Esophagus squamous epithelium (tissue), 5 donors: ENCODE measurements around the gene TDRD12. TPM values are rescaled to one million over a fixed set of nuclear protein-coding genes. Genes with fewer than 3 reads are reported as not detected.
"Not testable (repeated sequence)": the region's sequence is repeated elsewhere in the genome, so short reads cannot be mapped to it uniquely, and the experiment has no call there.

Experiments
- DNase-seq: peaks from one replicate; lab custom pipeline; 2025; lab: John Stamatoyannopoulos, UW
- H3K27ac ChIP-seq, 4 donors: fragments of 200-600 bp; sonication (generic); one replicate each; pipeline ENCODE4 v1.5.1; 2016 to 2019; ENCODE audit warnings: mild to moderate bottlenecking in 1 of 4
- H3K27me3 ChIP-seq, 4 donors: fragments of 200-600 bp; sonication (generic); 1 replicate in 3 of 4; 2 replicates in 1 of 4; pipeline versions ENCODE4 v1.5.1 to v1.6.0; 2017 to 2021; ENCODE audit warnings: antibody characterized with exemption in 1 of 4
- H3K36me3 ChIP-seq, 3 donors: fragments of 200-600 bp; sonication (generic); one replicate each; pipeline ENCODE4 v1.5.1; 2016 to 2019
- H3K4me1 ChIP-seq, 3 donors: fragments of 200-600 bp; sonication (generic); one replicate each; pipeline ENCODE4 v1.5.1; 2017 to 2019
- H3K4me3 ChIP-seq, 4 donors: fragments of 200-600 bp; sonication (generic); 1 replicate in 3 of 4; 2 replicates in 1 of 4; pipeline ENCODE4 v1.5.1; 2016 to 2019; ENCODE audit warnings: mild to moderate bottlenecking in 2 of 4, moderate library complexity in 1 of 4
- H3K9me3 ChIP-seq, 3 donors: fragments of 200-600 bp; sonication (generic); one replicate each; pipeline ENCODE4 v1.5.1; 2016 to 2019
- CTCF ChIP-seq, 6 experiments: fragments of 450-650 bp in 4 of 6; fragments of 200-600 bp in 2 of 6; sonication (generic) in 2 of 6; IDR thresholded peaks; one replicate each; pipeline ENCODE4 v1.5.1; 2016 to 2019; ENCODE audit warnings: antibody characterized with exemption in 6 of 6, mild to moderate bottlenecking in 4 of 6, moderate library complexity in 4 of 6
- POLR2A ChIP-seq, 4 donors: fragments of 450-650 bp; IDR thresholded peaks; one replicate each; pipeline ENCODE4 v1.6.1; 2017; ENCODE audit warnings: antibody characterized with exemption in 4 of 4, mild to moderate bottlenecking in 4 of 4, moderate library complexity in 3 of 4
- WGBS, 2 donors: methylation state at CpG; one replicate each; pipeline ENCODE4 v1.1.5; 2018; 5-methylcytosine and 5-hydroxymethylcytosine counted together
- intact Hi-C: fragments of 100-400 bp; cut with DNase I; formaldehyde crosslinking; loops from one replicate; pipeline ENCODE4 v1.15.0; 2022
- total RNA-seq, 4 donors: library from RNA; depleted of rRNA; stranded (reverse); fragments of >200 nt; gene quantifications; one replicate each; pipeline ENCODE4 v1.1.0, GENCODE V29; 2016
- donor health status: DM: yes; HTN: yes; CAD: no.

TDRD12 gene
- total RNA-seq, 4 donors from 2014 or later = 0.18 to 1.7 (median 0.42) TPM; not detected in 1

DNA sequence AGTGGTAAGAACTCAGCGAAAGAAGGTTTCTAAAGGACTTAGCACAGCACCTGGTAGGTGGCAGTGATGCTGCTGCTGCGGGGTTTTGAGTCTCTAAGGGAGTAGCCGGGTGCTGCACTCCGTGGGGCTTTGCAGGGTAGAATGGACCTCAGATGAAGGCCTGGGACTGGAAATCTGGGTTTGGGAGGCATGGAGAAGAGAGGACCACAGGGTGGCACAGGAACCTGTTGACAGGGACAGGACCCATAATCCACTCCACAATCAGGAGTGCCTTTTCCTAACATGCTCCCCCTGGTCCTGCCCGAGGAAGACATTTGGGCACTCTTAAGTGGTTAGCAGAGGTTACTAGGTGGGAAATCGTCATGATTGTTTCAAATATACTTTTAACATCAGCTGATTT, 29.8 kb downstream of the TDRD12 start:
- no peaks in the 10 kb centered on the region for H3K4me1 ChIP-seq
- DNase-seq = no peak
- intact Hi-C loops = no loop called here
- TF ChIP-seq CTCF (IDR thresholded peaks at IDR 0.05) (no peak), POLR2A (IDR thresholded peaks at IDR 0.05) (no peak)
- no peak overlapping the region for H3K27ac ChIP-seq
- H3K27me3 ChIP-seq = peaks cover 0 to 29% (median 0%) of the 10 kb centered on the region in 4 donors
- 54 to 81% methylated on average over 2 to 6 of the region's 6 CpGs for WGBS, 2 donors
- no peaks in the 10 kb centered on the region for H3K36me3 ChIP-seq
- no peaks in the 10 kb centered on the region for H3K9me3 ChIP-seq
- H3K4me3 ChIP-seq = no peak overlapping the region

DNA sequence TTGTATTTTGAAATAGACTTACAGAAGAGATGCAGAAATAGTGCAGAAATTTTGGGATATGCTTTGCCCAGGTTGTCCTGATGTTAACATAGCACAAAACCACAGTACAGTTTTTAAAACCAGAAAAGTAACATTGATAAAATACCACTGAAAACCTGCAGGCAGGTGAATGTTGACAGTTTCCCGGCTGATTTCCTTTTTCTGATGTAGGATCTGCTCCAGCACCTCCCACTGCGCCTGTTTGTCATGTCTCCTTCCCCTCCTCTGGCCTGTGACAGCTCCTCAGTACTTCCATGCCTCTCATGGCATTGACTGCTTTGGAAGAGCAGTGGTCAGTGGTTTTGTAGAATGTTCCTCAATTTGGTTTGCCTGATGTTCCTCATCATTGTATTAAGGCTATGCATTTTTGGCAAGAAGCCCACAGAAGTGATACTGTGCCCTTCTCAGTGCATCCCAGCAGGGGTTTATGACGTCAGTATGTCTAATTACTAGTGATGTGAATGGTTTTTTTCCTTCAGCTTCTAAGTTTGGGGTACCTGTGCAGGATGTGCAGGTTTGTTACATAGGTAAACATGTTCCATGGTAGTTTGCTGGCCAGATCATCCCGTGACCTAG, 31.0 kb downstream of the TDRD12 start:
- H3K4me3 ChIP-seq = no peak overlapping the region
- H3K36me3 ChIP-seq = no peaks in the 10 kb centered on the region
- no peak overlapping the region for H3K27ac ChIP-seq
- intact Hi-C loops = no loop called here
- TF ChIP-seq CTCF (IDR thresholded peaks at IDR 0.05) (no peak), POLR2A (IDR thresholded peaks at IDR 0.05) (no peak)
- peaks cover 0 to 29% (median 0%) of the 10 kb centered on the region in 4 donors for H3K27me3 ChIP-seq
- WGBS, 2 donors = 52 to 54% methylated on average over 4 of the region's 4 CpGs
- no peak for DNase-seq
- H3K9me3 ChIP-seq = no peaks in the 10 kb centered on the region
- no peaks in the 10 kb centered on the region for H3K4me1 ChIP-seq

GRCh38 chr19:32751066-32751465, 31.5 kb downstream of the TDRD12 start:
- intact Hi-C loops = no loop called here
- Histone ChIP-seq H3K9me3 (no peaks in the 10 kb centered on the region), H3K36me3 (no peaks in the 10 kb centered on the region), H3K27me3 (peaks cover 0 to 29% (median 0%) of the 10 kb centered on the region in 4 donors), H3K27ac (no peak overlapping the region), H3K4me1 (no peaks in the 10 kb centered on the region), H3K4me3 (no peak overlapping the region)
- WGBS, 2 donors = 49 to 85% methylated on average over 2 of the region's 2 CpGs
- TF ChIP-seq CTCF (IDR thresholded peaks at IDR 0.05) (no peak), POLR2A (IDR thresholded peaks at IDR 0.05) (no peak)
- no peak for DNase-seq

GRCh38 chr19:32757189-32757588, 37.6 kb downstream of the TDRD12 start:
- no peak for TF ChIP-seq POLR2A (IDR thresholded peaks at IDR 0.05)
- TF ChIP-seq CTCF (IDR thresholded peaks at IDR 0.05) = no peak
- Histone ChIP-seq H3K27me3 (peaks cover 0 to 4% (median 0%) of the 10 kb centered on the region in 4 donors), H3K36me3 (no peaks in the 10 kb centered on the region), H3K27ac (no peak overlapping the region), H3K4me3 (no peak overlapping the region), H3K4me1 (no peaks in the 10 kb centered on the region), H3K9me3 (no peaks in the 10 kb centered on the region)
- intact Hi-C loops = no loop called here
- WGBS, 2 donors = 76 to 77% methylated on average over 3 of the region's 3 CpGs
- no peak for DNase-seq

GRCh38 chr19:32765365-32765764, 45.8 kb downstream of the TDRD12 start:
- H3K27me3 ChIP-seq, H3K27ac ChIP-seq, DNase-seq, H3K4me1 ChIP-seq, intact Hi-C loops, H3K9me3 ChIP-seq, H3K4me3 ChIP-seq, H3K36me3 ChIP-seq: not testable (repeated sequence)
- 79 to 82% methylated on average over 5 of the region's 5 CpGs for WGBS, 2 donors
